ENCODE data around the gene BTBD9.

GRCh38 chr6:38579010-38579628 is 60.6 kb downstream of the BTBD9 start:
- TF ChIP-seq CTCF (IDR thresholded peaks at IDR 0.05; ENCODE audit: insufficient read depth, low read depth, low read length) (no peak), EZH2 (IDR thresholded peaks at IDR 0.05; ENCODE audit: insufficient read depth, low read length) (no peak)
